HCT116 (cell line): ENCODE measurements around the gene RASSF3. TPM values are rescaled to one million over a fixed set of nuclear protein-coding genes. Genes with fewer than 3 reads are reported as not detected.

Source experiments
- ATAC-seq: fragments of 200-7000 bp; cut with Tn5 transposase; 2 replicates; pipeline ENCODE4 v1.9.1; 2020; ENCODE audit warnings: mild to moderate bottlenecking, moderate library complexity
- BruUV-seq: library from RNA; stranded (reverse); fragments of 400-500 nt; replicated peaks from 2 replicates; lab custom pipeline; 2021; lab: Mats Ljungman, UMichigan
- CTCF ChIA-PET: fragments of 300-600 bp; sonication (Branson Sonifier 250); formaldehyde crosslinking; loops from one replicate; lab custom pipeline; 2021; ENCODE audit warnings: antibody characterized with exemption; lab: Charles Lee
- POLR2A ChIA-PET: fragments of 300-600, 350-600 bp; sonication (Branson Sonifier 250); formaldehyde crosslinking; loops from one replicate; lab custom pipeline; 2021; ENCODE audit warnings: antibody characterized with exemption; lab: Charles Lee
- RAD21 ChIA-PET, 2 experiments: fragments of 300-600 bp; sonication (Branson Sonifier 250); formaldehyde crosslinking; loops; one replicate each; lab custom pipeline; 2023; ENCODE audit warnings: low total read pairs in 2 of 2; ENCODE audit not compliant: uncharacterized antibody in 2 of 2, unreplicated experiment in 2 of 2, low non-redundant PET in 1 of 2; lab: Charles Lee
- DNase-seq: peaks from one replicate; pipeline ENCODE4 v3.0.0-alpha.2; 2010; ENCODE audit warnings: low read depth, low spot score
- H2AFZ ChIP-seq: fragments of 200-600 bp; shearing (Covaris generic), sonication (generic); 2 replicates; pipeline ENCODE4 v1.6.1; 2017; ENCODE audit warnings: low read depth, mixed run types, mixed read lengths, antibody characterized with exemption, low read length; ENCODE audit not compliant: poor library complexity, severe bottlenecking
- H3K27ac ChIP-seq: 2 replicates; pipeline ENCODE4 v1.5.1; 2012; ENCODE audit warnings: low read depth, low read length
- H3K27me3 ChIP-seq: fragments of 200-600 bp; sonication (generic); 2 replicates; pipeline ENCODE4 v1.6.1; 2016; ENCODE audit warnings: mixed run types, low read length, mixed read lengths; ENCODE audit not compliant: insufficient read depth
- H3K36me3 ChIP-seq, 2 experiments: fragments of 200-500 bp in 1 of 2; fragments of 200-600 bp in 1 of 2; sonication (Bioruptor generic) in 1 of 2; sonication (generic) in 1 of 2; 2 replicates each; pipeline versions ENCODE4 v1.5.1 to v1.6.1; 2014 to 2016; ENCODE audit warnings: low read length in 2 of 2, inconsistent platforms in 1 of 2, mixed read lengths in 1 of 2, mixed run types in 1 of 2; ENCODE audit not compliant: insufficient read depth in 2 of 2, control insufficient read depth in 1 of 2
- H3K4me1 ChIP-seq, 2 experiments: fragments of 200-600 bp in 1 of 2; sonication (generic) in 1 of 2; 2 replicates each; pipeline versions ENCODE4 v1.5.1 to v1.6.1; 2012 to 2017; ENCODE audit warnings: low read length in 2 of 2, inconsistent platforms in 1 of 2, mild to moderate bottlenecking in 1 of 2, mixed read lengths in 1 of 2, mixed run types in 1 of 2, moderate library complexity in 1 of 2; ENCODE audit not compliant: insufficient read depth in 2 of 2, control insufficient read depth in 1 of 2
- H3K4me2 ChIP-seq: fragments of 200-600 bp; sonication (generic); 2 replicates; pipeline ENCODE4 v1.6.1; 2017; ENCODE audit warnings: mixed run types, low read length, mixed read lengths
- H3K4me3 ChIP-seq, 2 experiments: fragments of 200-600 bp in 1 of 2; sonication (generic) in 1 of 2; replicated peaks in 1 of 2; 2 replicates each; pipeline ENCODE4 v1.5.1; 2011 to 2016; ENCODE audit warnings: low read length in 2 of 2, control low read depth in 1 of 2, low read depth in 1 of 2, mild to moderate bottlenecking in 1 of 2, mixed read lengths in 1 of 2, mixed run types in 1 of 2
- H3K79me2 ChIP-seq: fragments of 200-600 bp; sonication (generic); 2 replicates; pipeline ENCODE4 v1.6.1; 2017; ENCODE audit warnings: mild to moderate bottlenecking, mixed run types, low read length, moderate library complexity, mixed read lengths; ENCODE audit not compliant: insufficient read depth
- H3K9ac ChIP-seq: fragments of 200-600 bp; sonication (generic); 2 replicates; pipeline ENCODE4 v1.6.1; 2016; ENCODE audit warnings: low read length, mixed read lengths
- H3K9me2 ChIP-seq: fragments of 200-600 bp; sonication (generic), shearing (Covaris generic); 2 replicates; pipeline ENCODE4 v1.6.1; 2017; ENCODE audit warnings: mixed run types, mild to moderate bottlenecking, moderate library complexity; ENCODE audit not compliant: insufficient read depth
- H3K9me3 ChIP-seq, 2 experiments: fragments of 200-500 bp in 1 of 2; fragments of 200-600 bp in 1 of 2; sonication (Bioruptor generic) in 1 of 2; sonication (generic) in 1 of 2; 2 replicates each; pipeline ENCODE4 v1.6.1; 2014 to 2017; ENCODE audit warnings: low read length in 2 of 2, mixed read lengths in 2 of 2, inconsistent platforms in 1 of 2, low read depth in 1 of 2, mild to moderate bottlenecking in 1 of 2, mixed run types in 1 of 2, moderate library complexity in 1 of 2; ENCODE audit not compliant: control insufficient read depth in 1 of 2, insufficient read depth in 1 of 2
- H4K20me1 ChIP-seq: fragments of 200-600 bp; sonication (generic), shearing (Covaris generic); 2 replicates; pipeline ENCODE4 v1.6.1; 2017; ENCODE audit warnings: mixed run types, mild to moderate bottlenecking, moderate library complexity; ENCODE audit not compliant: insufficient read depth
- CBX3 ChIP-seq: IDR thresholded peaks from 2 replicates; pipeline ENCODE4 v1.6.1; 2012; ENCODE audit warnings: low read depth
- CTCF ChIP-seq, 3 experiments: fragments of 200-600 bp in 1 of 3; sonication (generic) in 1 of 3; IDR thresholded peaks in 2 of 3; conservative IDR thresholded peaks in 1 of 3; 2 replicates each; pipeline ENCODE4 v1.5.1; 2012 to 2017; ENCODE audit warnings: low read depth in 2 of 3, low read length in 2 of 3, antibody characterized with exemption in 1 of 3, borderline replicate concordance in 1 of 3, control low read depth in 1 of 3, mild to moderate bottlenecking in 1 of 3, mixed read lengths in 1 of 3, mixed run types in 1 of 3, moderate library complexity in 1 of 3; ENCODE audit not compliant: insufficient read depth in 1 of 3
- EZH2 ChIP-seq: fragments of 200-600 bp; sonication (generic); IDR thresholded peaks from 2 replicates; pipeline ENCODE4 v1.6.1; 2017; ENCODE audit warnings: antibody characterized with exemption, mixed run types
- FOSL1 ChIP-seq: IDR thresholded peaks from 2 replicates; pipeline ENCODE4 v1.6.1; 2012; ENCODE audit warnings: low read depth
- JUND ChIP-seq: IDR thresholded peaks from 2 replicates; pipeline ENCODE4 v1.6.1; 2012
- POLR2A ChIP-seq: IDR thresholded peaks from 2 replicates; pipeline ENCODE4 v1.7.0; 2011; ENCODE audit warnings: borderline replicate concordance; ENCODE audit not compliant: insufficient read depth, insufficient read length; ENCODE audit errors: extremely low read depth
- RAD21 ChIP-seq: IDR thresholded peaks from 2 replicates; pipeline ENCODE4 v1.6.1; 2012; ENCODE audit warnings: low read depth, mild to moderate bottlenecking
- SIN3A ChIP-seq: IDR thresholded peaks from 2 replicates; pipeline ENCODE4 v1.6.1; 2012; ENCODE audit warnings: low read depth
- SP1 ChIP-seq: IDR thresholded peaks from 2 replicates; pipeline ENCODE4 v1.6.1; 2012; ENCODE audit warnings: low read depth
- SRF ChIP-seq: IDR thresholded peaks from 2 replicates; pipeline ENCODE4 v1.6.1; 2012; ENCODE audit warnings: low read depth
- TCF7L2 ChIP-seq: IDR thresholded peaks from 2 replicates; pipeline ENCODE4 v1.7.0; 2011; ENCODE audit warnings: borderline replicate concordance, inconsistent platforms; ENCODE audit not compliant: insufficient read depth, insufficient read length; ENCODE audit errors: extremely low read depth
- YY1 ChIP-seq: IDR thresholded peaks from 2 replicates; pipeline ENCODE4 v1.6.1; 2011; ENCODE audit warnings: low read length, low read depth, moderate library complexity, mild to moderate bottlenecking; ENCODE audit not compliant: insufficient replicate concordance; ENCODE audit errors: extremely low read depth
- ZBTB33 ChIP-seq: IDR thresholded peaks from 2 replicates; pipeline ENCODE4 v1.6.1; 2011; ENCODE audit warnings: mild to moderate bottlenecking, low read length, moderate library complexity; ENCODE audit not compliant: insufficient replicate concordance; ENCODE audit errors: extremely low read depth
- ZFX ChIP-seq: fragments of 450-650 bp; IDR thresholded peaks from 2 replicates; pipeline ENCODE4 v1.6.1; 2017
- intact Hi-C: fragments of 100-400 bp; cut with micrococcal nuclease; formaldehyde crosslinking; loops from 2 replicates; pipeline ENCODE4 v1.10.0; 2022
- total RNA-seq: library from RNA; stranded (reverse); gene quantifications from one replicate; pipeline ENCODE4 v1.2.1, GENCODE V29; 2021; ENCODE audit not compliant: unreplicated experiment

Gene RASSF3
- total RNA-seq, 1 experiment from 2014 or later = 67.1 TPM

GRCh38 chr12:64678248-64678647 lies 68.0 kb downstream of the RASSF3 start:
- Histone ChIP-seq H2AFZ (no peak overlapping the region), H3K4me1 (peaks cover 77 to 85% of the 10 kb centered on the region in 2 experiments), H3K4me2 (peak overlapping the region; percentile 74; the same call in 1 of the 2 replicates), H3K9me3 (no peaks in the 10 kb centered on the region), H3K27me3 (no peaks in the 10 kb centered on the region), H3K27ac (no peak overlapping the region), H3K9ac (no peak overlapping the region), H3K4me3 (no peak overlapping the region), H3K79me2 (peaks cover 76% of the 10 kb centered on the region), H3K36me3 (no peaks in the 10 kb centered on the region), H4K20me1 (no peaks in the 10 kb centered on the region), H3K9me2 (no peaks in the 10 kb centered on the region)
- ATAC-seq = peak; percentile 55
- DNase-seq = no peak
- no TSS peak for BruUV-seq
- TF ChIP-seq ZFX = no peak
- no peak for TF ChIP-seq EZH2
- no peak for TF ChIP-seq TCF7L2
- peak in 2 of 3 experiments; percentile 56 to 59; a peak in 4 of 6 replicates for TF ChIP-seq CTCF (IDR thresholded peaks at IDR 0.05 in 2 of 3, conservative IDR thresholded peaks at IDR 0.05 in 1 of 3; ENCODE audit: borderline replicate concordance in 1 of 3, insufficient read depth in 1 of 3, low read depth in 2 of 3, low read length in 2 of 3)
- TF ChIP-seq RAD21 = peak; percentile 54
- no peak for TF ChIP-seq YY1
- TF ChIP-seq ZBTB33 = no peak
- TF ChIP-seq FOSL1 = no peak
- TF ChIP-seq POLR2A = no peak
- no peak for TF ChIP-seq SRF
- TF ChIP-seq SIN3A = no peak
- no peak for TF ChIP-seq JUND
- no peak for TF ChIP-seq CBX3
- no peak for TF ChIP-seq SP1
- CTCF ChIA-PET = interaction anchor here (1.5 to 1.6 kb wide), 2 partner anchors 18 to 129 kb away, joined by 3 read pairs; no protein-coding TSS in a partner anchor
- intact Hi-C loops = loop anchor here (1.0 to 2.0 kb wide), 2 partner anchors 69 to 129 kb away; no protein-coding TSS in a partner anchor
- POLR2A ChIA-PET = no interaction called here
- RAD21 ChIA-PET = interaction anchor here in 1 of 2 experiments (1.2 kb wide), 1 partner anchor 129 kb away, joined by 3 read pairs; no protein-coding TSS in a partner anchor
